Activated CD8-positive, alpha-beta memory T cell treated with anti-CD3 and anti-CD28 coated beads, Interleukin-2, amount 50 U/mL, for 24 hours (primary cell): ENCODE results near the gene AGTRAP.

Source experiments
- DNase-seq: peaks from one replicate; pipeline ENCODE4 v3.0.0-alpha.2; 2020; ENCODE audit errors: extremely low read depth

The AGTRAP gene

GRCh38 chr1:11784256-11784992 is 48.5 kb downstream of the AGTRAP start:
- DNase-seq, result no peak

GRCh38 chr1:11784993-11785769 is 49.2 kb downstream of the AGTRAP start:
- no peak for DNase-seq

DNA sequence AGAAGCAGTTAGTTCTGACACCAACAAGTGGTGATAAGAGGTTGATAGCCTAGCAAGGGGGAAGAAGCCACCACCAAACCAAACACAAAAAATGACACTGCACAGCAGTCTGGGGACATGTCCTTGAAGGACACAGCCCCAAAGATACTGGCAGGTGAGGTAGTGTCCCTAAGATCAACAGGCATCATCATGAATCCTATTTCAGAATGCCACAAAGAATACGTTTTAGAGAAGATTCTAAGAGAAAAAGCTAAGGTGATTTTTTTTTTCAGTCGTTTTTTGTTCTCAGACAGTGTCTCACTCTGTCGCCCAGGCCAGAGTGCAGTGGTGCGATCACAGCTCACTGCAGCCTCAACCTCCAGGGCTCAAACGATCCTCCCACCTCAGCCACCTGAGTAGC is 50.2 kb downstream of the AGTRAP start:
- DNase-seq, result no peak

DNA sequence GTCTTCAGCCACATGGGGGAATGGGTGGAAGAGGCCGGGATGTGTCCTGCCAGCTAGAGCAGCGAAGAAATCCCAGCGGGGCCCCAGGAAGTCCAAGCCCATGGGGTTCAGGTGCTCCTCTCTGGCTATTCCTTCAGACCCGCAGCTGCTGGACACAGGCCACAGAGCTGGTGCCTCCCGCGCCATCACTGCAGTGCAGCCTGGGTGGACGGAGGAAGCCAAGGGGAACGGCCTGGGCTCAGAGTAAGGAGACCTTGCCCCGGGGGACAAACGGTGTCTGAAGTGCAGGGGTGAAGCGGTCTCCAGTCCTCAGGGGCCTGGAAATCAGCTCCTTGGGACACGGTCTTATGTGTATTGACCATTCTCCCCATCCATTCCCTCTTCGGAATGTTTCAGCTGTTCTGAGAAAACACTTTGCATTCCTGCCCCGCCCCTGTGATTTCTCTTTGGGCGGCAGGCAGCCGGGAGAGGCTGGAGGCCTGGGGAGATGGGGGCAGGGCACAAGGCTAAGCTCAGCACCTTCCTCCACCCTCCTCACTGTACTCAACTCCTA is 51.4 kb downstream of the AGTRAP start:
- DNase-seq, result no peak

GRCh38 chr1:11787804-11788436 is 52.0 kb downstream of the AGTRAP start:
- DNase-seq, result no peak

DNA sequence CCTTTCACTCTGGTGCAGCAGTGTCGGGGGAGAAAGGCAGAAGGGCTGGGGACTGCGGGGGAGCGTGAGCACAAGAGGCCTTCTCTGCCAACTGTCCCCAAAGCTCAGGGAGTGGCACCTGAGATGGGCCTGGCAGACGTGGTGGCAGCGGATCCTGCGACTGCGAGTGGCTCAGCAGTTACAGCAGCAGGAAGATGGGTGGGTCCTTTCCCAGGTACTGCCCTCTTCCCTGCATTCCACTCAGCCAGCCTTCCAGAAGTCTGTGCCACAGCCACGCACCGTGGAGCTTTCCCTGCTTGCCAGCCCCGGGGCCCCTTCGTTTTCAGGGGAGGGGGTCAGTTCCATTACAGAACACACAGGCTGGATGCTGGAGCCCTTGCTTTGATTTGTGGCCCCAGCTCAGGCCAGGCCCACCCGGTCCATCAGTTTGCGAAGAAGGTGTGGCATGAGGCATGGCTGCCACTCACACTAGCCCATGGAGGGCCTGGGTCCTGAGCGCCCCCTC is 52.7 kb downstream of the AGTRAP start:
- no peak for DNase-seq

GRCh38 chr1:11789126-11790067 is 53.5 kb downstream of the AGTRAP start:
- DNase-seq, result no peak

DNA sequence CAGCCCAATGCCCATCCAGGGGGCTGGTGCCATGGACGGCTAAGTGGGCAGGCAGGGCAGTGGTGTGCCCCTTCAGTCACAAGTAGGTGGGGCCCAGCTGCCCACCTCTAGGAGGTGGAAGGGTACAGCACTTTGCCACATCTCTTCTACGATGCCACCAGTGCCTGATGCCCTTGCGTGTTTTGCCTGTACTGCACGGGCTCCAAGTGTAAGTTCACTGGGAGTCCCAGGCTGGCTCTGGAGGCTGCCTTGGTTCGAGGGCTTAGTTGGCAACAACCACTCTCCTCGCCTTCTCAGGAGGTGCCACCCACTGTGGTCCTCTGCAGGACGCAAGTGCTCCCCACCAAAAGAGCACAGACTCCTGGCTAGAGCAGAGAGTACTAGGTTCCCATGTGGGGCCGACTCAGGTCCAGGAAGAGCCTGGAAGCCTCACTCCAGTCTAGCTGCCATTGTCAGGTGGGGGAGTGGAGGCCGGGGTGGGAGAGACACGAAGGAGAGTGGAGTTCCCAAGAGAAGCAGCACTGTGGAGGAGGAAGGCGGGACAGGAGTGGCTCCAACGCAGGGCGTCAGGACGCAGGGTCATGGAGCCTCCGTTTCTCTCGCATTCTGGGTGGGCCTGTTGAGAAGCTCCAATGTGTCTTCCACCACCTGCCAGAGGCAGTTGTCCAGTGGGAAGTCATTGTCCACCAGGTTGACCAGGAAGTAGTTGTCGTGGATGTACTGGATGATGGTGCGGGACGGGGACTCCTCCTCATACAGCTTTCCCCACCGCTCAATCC is 54.4 kb downstream of the AGTRAP start:
- DNase-seq, result no peak

- no peak for DNase-seq
Measured at GRCh38 chr1:11790880-11791715, 55.2 kb downstream of the AGTRAP start.

DNA sequence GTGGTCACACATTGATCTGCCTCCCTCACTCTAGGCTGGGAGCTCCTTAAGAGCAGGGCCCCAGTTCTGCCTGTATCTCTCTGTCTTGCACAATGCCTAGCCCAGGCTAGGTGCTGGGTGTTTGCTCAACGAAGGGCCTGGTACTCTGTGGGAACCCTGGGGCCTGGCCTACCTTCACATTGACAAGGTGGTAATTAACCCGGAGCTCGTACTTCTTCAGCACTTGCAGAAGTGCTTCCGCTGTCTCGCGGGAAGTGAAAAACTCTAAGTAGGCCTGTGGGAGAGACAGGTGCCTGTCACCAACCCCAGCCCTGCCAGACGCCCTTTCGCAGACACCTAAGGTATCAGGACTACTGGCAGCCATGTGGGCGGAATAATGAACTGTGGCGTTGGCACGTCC is 56.2 kb downstream of the AGTRAP start:
- no peak for DNase-seq

GRCh38 chr1:11793819-11794218 is 57.9 kb downstream of the AGTRAP start:
- no peak for DNase-seq

DNA sequence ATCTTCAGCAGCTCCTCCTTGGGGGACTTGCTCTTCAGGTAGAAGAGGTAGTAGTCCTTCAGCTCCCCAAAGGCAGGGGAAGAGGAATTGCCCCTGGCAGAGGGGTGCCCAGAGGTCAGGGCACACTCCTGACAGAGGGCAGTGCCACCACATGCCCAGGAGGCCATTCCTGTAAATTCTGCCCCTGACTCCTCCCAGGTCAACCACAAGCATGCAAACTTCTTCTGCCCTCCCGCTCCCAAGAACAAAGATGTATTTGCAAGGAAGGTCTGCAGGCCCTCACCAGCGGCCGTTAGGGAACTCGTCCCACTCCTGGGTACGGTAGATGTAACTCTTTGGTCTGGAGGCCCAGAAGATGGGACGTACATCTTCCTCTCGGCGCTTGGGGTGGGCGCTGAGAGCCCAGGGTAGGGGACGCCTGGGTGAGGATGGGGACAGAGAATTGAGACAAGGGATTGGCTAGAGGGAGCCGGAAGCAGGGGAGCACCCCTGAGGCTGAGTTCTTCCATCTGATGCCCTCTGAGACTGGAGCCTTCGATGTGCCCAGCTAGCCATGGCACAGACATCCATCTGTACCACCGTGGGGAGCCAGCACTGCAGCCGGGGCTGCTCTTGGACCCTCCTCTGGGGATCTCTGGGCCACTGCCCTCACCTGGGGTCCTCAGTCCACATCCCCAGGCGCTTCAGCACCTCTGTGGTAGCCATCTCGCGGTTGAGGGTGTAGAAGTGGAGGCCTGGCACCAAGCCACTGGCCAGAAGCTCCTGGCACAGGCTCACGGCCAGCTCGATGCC is 58.7 kb downstream of the AGTRAP start:
- no peak for DNase-seq

- no peak for DNase-seq
Measured at GRCh38 chr1:11795238-11795890, 59.4 kb downstream of the AGTRAP start.

GRCh38 chr1:11796036-11796828 is 60.3 kb downstream of the AGTRAP start:
- DNase-seq, result no peak

GRCh38 chr1:11797525-11798216 is 61.7 kb downstream of the AGTRAP start:
- no peak for DNase-seq

- no peak for DNase-seq
Measured at GRCh38 chr1:11799099-11799498, 63.2 kb downstream of the AGTRAP start.

DNA sequence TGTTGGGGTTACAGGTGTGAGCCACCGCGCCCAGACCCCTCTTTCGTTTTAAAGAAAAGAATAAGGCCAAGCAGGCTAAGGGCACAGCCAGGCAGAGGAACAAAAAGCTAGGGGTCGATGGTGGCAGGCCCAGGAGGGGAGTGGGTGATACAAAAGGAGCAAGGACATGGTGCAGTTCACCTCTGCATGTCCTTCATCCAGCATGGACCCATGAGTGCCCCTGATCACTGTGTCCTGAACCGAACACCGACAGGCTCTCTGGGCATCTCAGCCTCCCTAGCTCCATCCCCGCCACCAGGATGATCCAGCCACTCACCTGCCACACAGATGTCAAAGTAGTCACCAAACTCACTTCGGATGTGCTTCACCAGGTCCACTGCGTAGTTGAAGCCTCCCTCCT is 64.0 kb downstream of the AGTRAP start:
- no peak for DNase-seq
